ENCODE data around the gene ZBTB21.

Gene ZBTB21

DNA sequence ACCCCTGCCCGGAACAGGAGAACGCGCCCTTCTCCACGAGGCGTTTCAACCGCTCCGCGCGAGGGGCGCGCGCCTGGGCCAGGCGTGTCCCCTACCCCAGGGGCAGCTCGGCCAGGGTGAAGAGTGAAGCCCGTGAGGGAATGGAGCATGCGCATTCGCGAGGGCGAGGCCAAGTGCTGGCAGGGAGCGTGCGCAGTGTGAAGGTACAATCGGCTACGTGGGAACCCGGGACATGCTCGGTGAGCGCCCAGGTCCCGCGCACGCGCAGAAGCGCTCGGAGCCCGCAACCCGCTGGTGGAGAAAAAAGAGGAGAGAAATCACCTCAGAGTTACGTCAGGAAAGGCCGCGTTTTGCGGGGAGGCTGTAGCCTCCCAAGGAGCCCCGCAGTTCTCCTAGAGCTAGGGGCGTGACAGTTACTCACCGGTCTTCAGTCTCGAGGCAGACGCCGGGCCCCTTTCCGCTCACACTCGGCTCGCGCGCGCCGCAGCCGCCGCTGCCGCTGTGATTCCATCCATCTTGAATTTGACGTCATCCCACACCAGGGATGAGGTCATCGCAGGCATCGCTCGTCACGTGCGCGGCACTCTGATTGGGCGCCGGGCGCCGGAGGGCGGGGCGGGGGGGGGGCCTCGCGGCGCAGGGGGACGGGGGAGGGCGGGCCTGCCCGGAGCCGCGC, at the start of gene ZBTB21:
Gene ZBTB21, minus strand, starts transcription at position 530 of the 676 bp plus-strand sequence. CDS start 16,265 bp downstream, outside the sequence.
- DNase-seq (ENCODE audit: low spot score): peak; percentile 93

DNA sequence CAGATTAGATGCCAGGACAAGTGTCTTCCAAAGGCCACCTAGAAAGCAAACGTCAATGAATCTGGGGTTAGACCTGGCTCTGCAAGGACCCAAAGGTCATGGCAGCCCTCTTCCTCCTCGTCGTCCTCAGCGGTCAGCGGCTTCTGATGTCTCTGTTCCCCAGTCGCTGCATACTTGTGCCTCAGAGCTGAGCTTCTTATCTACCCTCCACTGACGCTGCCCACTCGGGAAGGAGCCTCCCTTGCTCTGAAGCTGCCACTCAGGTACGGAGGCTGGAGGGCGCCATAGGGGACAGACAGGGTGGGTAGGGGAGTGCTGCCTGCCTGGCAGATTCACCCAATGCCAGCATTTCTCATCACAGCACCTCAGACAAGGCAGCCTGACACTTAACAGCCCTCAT, 49.6 kb upstream of the ZBTB21 start:
- DNase-seq (ENCODE audit: low spot score): no peak

DNA sequence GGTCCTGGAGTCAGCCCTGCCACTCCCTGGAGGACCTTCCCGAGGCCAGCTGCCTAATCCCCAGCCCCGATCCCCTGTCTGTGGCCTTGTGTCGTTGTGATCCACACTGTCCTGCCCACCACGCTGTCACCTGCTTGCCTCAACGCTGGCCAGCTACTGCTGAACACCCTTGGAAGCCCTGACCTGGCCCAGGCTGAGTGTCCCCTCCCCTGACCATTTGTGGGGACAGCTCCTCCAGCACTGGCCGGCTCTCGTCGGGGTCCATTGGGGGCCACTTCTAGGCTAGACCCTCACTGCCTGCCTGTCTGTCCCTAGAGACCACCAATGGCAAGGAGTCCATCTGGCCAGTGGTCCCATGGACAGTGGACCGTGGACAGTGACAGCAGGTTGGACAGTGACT, 49.0 kb upstream of the ZBTB21 start:
- DNase-seq (ENCODE audit: low spot score): no peak

DNA sequence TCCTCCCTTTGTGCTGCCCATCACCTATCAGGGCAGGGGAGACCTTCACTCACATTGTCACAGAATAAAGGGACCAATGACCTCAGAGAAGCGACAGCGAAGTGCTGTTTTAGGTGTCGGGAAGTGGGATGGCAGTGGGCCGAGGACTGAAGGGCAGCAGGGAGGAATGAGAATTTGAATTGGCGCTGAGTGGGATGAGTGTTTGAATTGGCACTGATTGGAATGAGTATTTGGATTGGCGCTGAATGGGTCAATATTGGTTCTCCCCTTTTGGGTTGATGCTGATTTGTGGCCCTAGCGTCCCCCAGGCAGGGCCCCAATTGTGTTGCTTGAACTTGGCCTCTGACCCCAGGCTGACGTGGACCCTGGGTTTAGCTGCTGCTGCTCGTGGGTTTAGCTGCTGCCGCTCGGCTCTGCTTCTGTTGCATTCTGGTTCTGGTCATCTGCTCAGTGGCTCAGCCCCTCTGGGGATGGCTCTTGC, 48.5 kb upstream of the ZBTB21 start:
- no peak for DNase-seq (ENCODE audit: low spot score)

DNA sequence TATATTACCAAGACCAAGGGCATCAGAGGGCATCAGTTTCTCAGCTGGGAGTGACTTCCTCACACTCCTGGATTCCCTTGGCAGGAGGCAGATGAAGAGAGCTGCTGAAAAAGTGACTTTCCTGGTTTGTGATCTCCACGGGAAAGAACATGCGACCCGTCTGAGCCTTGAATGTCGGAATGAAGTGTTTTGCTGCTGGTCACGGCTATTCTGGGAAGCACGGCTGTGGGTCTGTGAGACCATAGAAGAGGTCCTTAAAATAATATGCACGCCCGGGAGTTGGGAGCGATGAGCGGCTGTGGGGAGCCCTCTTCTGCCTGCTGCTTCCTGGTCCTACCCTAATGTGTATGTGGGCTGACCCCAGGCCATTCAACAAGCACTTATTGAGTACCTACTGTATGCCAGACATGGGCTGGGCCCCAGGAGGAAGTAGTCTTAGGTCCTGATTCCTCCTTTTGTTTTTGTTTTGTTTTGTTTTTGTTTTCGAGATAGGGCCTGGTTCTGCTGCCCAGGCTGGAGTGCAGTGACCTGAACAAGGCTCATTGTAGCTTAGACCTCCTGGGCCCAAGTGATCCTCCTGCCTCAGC, 47.8 kb upstream of the ZBTB21 start:
- no peak for DNase-seq (ENCODE audit: low spot score)

DNA sequence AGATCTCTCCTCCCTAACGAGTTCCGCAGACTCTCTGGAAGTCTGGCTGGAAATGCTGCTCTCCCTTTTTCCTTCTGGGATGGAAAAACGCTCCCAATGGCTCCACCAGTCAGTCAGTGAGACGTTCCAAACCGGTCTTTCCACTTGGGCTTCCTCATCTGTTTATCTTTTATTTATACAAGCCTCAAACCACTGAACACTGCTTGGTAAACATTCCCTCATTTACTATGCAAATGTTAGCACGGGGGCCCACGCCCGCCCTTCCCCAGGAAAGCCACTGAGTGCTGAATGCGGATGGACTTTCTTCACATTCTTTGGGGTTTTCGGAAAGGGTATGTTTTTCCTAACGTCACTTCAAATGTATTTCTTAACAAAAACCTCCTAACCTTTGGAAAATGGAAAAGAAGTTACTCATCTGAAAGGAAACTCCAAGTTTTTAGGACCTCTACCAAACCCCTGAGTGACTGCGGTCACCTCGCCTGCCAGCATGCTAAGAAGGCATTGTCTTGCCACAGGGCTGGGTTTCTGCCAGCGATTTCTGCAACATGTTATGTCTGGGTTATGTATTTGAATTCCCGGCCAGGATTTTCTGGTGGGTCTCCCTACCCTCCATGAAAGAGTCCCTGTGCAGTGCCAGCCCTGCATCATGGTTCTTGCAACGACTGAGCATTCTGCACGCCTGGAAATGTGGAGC, 47.0 kb upstream of the ZBTB21 start:
- peak; percentile 36 for DNase-seq (ENCODE audit: low spot score)

DNA sequence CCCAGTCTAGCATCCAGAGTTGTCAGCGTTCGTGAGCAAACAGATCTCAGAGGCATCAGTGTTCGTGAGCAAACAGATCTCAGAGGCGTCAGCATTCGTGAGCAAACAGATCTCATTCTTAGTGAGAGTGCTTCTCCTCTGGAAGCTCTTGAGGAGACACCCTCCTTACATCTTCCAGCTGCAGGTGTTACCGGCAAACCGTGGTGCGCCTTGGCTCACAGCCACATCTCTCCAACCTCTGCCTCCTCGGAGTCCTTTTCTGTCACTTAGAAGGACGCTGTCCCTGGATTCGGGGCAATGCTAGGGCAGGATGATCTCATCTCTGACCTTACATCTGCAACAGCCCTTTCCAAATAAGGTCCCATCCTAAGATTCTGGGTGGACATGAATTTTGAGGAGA, 46.3 kb upstream of the ZBTB21 start:
- DNase-seq (ENCODE audit: low spot score): no peak

DNA sequence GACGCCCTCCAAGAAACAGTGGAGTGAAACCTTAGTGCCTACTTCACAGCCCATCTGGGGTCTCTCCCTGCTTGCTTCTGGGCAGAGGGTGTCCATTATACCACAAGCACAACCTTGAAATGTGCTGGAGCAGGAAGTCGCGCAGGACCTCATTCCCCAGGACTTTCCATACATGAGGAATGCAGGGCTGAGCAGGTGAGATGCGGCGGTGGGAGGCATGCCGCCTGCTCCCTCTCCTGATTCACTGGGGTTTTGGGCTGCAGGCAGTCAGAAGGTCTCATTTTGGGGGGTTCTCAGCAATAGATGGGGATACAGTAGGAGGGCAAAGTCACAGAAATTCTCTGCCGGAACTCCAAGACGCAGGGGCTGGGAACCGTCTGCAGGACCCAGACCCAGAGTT, 45.3 kb upstream of the ZBTB21 start:
- DNase-seq (ENCODE audit: low spot score): no peak

DNA sequence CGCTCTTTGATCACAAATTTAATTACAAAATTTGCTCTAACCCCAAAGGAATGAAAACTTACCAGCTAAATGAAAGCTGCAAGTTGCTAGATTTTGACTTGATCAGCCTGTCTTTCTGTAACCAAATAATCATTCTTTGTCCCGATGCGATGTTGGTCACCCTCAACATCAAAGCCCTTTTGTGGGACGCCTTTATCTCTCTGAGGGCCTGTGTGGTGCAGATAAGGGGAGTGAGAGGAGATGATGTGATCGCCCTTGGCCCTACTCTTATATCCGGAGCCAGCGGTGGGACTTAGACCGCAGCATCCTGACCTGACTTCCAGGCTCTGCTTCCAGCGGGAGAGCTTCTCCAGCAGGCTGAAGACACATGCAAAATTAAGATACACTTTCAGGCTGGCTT, 41.6 kb upstream of the ZBTB21 start:
- no peak for DNase-seq (ENCODE audit: low spot score)

DNA sequence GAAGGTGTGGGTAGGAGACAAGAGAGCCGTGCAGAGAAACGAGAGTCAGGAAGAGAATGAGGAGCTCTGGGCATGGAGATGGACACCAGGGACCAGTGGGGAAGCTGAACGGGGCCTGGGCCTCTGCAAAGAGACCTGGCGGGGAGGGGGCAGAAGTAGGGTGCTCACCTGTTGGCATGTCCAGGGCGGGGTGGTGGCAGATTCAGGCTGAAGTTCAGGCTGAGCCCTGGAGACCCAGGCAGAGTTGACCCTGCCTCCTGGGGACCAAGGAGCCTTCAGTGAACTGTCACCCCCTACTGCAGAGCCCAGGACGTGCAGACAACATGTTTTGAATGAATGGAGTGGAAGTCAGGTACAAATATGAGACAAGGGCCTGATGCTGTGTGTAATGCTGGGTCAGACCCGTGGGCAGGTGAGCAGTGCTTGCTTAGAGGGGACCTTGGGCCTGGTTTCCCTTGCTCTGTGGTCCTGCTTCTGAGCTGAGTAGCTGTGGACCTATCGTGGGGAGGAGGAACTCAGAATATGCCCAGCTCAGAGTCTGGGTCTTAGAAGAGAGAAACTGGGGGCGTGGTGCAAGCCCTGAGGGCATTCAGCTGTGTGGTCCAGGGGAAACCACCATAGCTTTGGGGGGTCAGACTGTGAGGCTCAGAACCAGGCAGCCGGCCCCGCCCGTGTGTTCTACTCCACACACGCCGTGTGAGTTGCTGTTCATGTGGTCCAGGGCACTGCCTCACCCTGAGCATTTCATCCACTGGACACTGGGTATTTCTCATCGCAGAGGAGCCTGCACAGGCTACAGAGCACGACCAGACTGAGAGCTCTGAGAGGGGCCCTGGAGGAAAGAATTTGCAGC, 39.6 kb upstream of the ZBTB21 start:
- no peak for DNase-seq (ENCODE audit: low spot score)

DNA sequence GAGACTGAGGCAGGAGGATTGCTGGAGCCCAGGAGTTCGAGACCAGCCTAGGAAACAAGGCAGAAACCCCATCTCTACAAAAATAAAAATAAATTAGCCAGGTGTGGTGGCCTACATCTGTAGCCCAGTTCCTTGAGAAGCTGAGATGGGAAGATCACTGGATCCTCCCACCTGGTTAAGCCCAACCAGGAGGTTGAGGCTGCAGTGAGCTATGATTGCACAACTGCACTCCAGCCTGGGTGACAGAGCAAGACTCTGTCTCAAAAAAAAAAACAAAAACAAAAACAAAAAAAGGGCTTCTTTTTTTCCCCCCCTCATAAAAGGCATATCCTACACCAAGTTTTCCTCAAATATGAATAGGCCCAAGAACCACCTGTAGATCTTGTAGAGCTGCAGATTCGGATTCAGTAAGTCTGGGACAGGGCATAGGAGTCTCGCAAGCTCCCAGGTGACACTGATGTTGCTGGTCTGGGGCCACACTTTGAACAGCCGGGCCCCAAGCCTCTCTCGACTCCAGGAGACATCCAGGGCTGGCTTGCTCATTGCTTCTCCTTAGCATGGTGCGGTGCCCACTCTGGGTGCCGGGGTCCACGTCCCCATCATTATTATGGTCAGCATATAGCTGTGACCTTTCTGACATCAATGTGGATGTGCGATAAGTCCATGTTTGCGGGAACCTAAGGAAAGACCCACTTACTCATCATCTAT, 38.9 kb upstream of the ZBTB21 start:
- no peak for DNase-seq (ENCODE audit: low spot score)

DNA sequence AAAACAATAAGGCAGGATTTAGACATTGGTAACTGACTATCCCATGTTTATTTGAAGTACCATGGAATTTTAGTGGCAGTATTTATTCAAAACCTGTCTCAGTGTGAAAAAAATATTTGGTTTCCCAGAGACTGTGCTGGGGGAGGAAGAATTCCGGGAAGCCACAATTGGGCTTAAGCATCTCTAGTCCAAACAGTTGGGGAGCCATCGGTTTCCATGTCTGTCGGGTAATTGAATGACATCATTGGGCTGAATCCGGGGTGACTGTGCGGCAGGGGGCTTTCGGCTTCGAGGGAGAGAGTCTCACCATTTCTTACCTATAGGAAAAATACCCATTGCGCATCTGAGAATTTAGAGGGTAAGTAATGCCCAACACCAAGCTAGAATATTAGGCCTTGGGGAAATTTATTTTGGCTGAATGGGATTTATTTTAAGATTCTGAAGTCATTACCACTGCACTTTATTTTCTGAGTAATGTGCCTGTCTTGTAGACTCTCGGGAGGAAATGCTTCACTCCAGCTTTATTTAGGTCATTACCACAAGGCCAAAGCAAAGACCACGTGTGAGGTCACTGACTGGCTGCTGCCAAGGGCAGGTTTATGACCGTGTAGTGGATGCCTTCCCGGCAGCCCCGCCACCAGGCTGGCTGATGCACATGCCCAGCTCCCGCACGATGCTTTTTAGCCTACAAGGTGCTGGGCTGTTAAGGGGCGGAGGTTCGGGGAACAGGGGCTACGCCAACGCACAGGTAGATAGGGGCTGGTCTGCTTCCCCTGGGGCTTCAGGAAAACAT, 37.9 kb upstream of the ZBTB21 start:
- no peak for DNase-seq (ENCODE audit: low spot score)

DNA sequence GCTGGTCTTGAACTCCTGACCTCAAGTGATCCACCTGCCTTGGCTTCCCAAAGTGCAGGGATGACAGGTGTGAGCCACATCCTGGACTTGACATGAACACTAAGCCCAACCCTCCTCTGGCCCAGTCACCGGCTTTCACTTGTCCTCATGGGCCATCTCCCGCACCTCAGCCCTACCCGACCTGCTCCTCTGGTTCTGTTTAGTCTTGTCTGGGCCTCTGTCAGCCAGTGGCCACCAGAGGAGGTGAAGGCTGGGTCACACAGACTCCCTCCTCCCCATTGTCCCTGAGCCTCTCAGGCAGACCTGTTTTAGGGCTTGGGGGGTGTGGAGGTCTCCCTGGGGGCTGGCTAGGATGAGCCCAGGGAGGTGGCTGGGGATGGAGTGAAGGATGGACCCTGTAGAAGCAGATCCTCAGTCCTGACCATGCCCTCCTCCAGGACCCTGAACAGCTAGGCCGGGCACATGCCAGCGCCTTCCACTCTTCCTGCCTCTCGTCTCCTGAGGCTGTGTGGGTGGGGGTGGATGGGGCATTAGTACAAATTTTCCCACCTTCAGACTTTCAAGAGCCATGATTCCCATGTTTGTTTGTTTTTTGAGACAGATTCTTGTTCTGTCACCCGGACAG, 34.8 kb upstream of the ZBTB21 start:
- DNase-seq (ENCODE audit: low spot score): no peak

DNA sequence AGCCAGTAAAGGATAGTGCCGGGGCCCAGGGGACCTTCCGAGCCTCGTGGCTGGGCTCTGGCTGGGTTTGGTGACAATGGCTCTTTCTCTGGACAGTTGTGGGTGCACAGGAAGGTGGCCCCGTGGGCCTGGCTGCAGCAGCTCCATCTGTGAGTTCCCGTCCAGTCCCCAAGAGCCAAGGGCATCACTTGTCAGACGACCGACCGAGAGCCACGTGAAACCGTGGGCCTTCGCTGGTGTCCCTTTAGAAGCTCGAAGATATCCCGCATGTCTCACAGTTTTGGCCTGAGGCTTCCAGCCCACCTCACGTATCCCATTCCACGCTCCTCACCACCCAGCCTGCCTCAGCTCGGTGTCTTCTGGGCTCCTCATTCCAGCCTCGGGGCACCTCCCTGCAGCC, 33.8 kb upstream of the ZBTB21 start:
- no peak for DNase-seq (ENCODE audit: low spot score)

DNA sequence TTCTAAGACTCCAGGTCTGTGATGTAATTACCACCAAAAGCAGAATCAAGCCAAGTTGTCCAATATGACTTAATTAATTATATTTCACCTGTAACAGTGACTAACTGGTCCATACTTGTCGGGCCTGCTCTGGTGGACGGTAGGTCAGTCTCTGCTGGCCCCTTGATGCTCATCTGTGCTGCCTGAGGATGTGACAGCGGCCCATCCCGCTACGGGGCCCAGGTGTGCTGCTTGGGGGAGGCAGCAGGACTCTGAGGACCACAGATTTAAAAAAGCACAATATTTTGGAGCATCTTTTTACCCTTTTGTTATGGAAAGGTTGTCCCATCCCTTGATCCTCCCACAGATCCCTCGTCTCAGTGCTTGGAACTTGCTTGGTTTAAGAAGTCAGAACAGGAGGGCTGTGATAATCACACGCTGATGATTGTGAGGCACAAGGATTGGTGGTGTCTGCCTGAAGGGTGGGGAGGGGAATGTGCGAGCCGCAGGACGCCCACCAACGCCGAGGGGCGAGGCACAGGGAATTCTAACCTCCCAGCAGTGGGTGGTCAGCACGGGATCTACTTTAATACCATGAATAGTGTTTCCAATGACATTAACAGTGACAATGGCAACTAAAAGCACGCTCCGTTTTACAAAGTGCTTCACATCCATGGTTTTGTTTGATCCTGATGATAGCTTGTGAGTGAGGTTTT, 33.2 kb upstream of the ZBTB21 start:
- DNase-seq (ENCODE audit: low spot score): no peak

DNA sequence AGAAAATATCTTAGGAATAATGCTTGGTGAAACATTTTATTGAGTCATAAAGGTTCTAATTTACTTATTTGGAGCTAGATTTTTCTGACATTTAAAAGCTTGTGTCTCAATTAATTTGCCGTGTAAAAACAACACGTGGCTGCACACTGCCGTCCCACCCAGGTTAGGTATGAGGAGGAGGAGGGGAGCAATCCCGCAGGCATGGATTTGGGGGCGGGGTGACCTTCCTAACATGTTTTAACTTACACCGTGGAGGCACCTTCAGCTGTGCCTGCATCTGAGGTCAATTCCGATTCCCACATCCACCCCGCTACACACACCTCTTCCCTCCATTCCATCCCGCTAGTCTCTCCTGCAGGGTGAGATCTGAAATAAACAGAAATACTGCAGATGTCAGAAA, 32.5 kb upstream of the ZBTB21 start:
- DNase-seq (ENCODE audit: low spot score): no peak

DNA sequence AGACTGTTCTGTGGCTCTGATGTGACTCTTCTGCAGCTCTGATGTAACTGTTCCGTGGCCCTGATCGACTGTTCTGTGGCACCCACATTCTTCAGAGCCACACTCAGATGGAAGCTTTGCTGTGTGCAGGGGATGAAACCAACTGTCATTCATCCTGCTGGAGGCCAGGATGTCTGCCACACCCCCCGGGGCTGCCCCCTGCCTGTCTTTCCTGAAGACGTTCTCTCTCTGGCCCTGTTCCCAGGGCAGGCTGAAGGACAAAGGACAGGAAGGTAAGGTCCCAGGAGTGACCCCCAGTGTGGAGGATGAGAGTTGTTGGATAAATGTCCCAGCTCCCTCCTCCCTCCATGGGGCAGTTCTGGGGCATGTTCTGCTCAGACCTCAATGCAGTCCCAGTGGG, 31.6 kb upstream of the ZBTB21 start:
- no peak for DNase-seq (ENCODE audit: low spot score)

DNA sequence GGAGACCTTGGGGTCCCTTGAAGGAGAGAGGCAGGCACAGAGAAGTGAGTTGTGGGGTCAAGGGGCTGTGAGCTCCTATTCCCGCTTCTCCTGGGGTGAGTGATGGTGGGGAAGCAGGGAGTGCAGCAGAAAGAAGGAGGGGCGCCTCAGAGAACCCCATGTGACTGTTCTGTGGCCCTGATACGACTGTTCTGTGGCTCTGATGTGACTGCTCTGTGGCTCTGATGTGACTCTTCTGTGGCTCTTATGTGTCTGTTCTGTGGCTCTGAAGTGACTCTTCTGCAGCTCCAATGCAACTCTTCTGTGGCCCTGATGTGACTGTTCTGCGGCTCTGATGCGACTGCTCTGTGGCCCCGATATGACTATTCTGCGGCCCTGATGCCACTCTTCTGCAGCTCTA, 31.1 kb upstream of the ZBTB21 start:
- no peak for DNase-seq (ENCODE audit: low spot score)

DNA sequence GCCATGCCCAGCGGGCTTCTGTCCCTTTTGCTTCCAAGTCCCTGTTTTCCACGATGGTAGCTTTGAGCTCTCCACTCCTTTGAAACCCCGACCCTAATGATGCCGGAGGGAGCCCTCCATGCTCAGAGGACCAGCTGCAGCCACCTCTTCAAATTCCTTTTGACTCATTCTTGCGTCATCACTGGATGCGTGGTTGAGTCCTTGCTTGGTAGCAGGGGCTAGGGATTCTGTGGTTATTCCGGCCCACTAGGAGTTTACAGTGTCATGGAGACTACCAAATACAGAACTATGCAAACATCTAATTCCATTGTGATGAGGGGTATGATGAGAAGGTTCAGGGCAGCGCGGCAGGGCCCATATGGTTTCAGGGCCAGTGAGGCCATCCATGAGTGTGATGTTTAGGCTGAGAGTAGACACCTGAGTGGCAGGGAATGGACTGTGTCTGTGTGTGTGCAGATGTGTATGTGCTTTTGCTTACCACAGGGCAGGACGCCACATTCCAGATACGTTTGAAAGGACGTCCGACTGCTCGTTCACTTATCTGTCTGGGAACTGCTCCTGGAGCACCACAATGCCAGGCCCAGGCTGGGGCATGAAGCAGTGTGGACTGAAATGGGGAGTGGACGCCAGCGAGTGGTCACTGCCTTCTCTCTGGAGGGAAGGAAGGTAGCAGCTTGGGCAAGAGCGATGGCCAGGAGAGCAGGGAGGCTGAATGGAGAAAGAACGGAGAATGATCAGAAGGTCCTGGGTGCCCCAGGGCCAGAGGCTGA, 30.4 kb upstream of the ZBTB21 start:
- no peak for DNase-seq (ENCODE audit: low spot score)

Measured in HuH-7 (cell line).